ENCODE measurements around the gene UNC93A.

UNC93A gene

DNA sequence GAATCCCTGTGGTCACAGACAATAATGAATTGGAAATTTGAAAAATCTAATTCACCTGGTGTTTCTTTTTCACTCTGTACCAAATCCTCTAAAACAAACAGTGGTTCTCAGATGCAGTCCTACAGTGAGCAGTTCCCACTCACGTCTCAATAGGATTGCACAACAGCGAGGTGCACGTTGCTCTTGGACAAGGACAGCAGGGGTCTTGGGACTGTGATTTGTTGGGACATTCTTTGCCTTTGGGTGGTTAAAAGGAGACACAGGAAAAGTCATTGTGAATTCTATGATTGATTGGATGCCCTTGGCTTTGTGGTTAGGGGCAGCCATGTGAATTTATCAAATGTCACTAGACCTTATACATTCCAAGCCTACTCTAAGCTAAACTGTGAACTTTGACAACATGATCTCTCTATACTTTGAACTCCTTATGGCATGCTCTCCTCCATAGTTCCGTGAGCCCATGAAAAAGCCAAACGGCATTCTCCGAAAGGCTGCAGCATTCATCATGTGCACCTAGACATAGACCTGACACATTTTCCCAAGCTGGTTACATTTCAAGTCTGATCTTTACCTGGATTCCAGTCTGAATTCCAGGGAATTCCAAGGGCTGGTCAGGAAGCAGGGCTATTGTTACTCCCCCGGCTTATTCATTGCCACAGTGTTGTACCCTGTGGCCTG lies 647 bp downstream of the UNC93A start:
- Histone ChIP-seq H3K4me3 (no peak overlapping the region), H3K27ac (no peak overlapping the region)

DNA sequence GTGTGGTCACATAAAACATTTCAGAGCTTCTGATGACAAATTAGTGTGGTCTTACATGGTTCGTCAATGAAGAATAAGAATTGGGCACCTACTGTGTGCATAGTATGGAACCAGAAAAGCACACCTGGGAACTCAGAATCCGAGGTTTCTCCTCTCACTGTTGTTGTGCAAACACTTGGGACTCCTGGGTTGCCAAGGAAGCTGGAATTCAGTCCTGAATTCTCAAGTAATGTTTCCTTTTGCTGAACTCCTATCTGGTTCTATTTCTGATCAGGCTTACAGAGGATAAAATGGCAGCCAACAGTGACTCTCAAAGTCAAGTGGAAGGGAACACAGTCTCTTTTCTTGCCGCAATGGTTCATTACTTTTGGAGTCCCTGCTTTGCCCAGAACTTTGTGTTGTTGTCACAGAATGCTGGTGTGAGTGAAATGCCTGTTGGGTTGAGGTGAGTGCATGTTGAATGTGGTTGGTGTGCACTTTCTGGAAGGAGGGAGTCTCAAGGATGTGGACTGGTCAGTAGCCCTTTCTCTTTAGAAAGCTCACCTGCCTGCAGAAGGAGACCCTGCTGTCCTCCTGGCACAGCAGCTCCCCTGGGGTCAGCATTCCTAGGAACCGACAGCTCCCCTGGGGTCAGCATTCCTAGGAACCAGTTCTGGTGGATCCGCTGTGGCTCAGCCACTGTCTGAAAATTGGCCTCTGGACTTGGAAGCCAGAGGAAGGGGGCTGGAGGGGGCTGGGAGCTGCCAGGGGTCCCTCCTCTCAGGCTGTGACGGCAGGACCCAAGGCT lies 1.4 kb downstream of the UNC93A start:
- no peak overlapping the region for H3K27ac ChIP-seq
- H3K4me3 ChIP-seq: no peak overlapping the region

DNA sequence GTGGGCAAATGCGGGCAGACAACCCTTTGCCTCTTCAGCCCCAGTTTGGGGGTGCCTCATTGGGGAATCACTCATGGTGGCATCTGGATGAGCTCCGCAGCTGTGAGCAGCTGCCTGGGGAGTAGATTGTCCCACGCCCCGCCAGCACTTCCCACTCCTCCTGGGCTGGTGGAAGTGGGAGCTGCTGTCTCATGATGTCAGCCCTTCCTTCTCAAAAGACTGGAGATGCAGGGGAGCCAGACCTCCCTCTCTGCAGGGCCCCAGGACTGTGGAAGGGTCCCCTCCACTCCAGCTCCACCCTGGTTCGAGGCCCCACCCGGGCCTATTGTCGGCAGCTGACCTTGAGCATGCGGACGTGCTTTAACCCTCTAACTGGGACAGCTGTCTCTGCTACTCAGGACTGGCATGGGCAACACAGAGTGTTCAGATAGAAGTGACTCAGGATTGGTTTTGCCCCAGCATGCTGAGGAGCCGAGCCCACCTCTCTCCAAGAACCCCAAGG lies 2.0 kb downstream of the UNC93A start:
- Histone ChIP-seq H3K4me3 (no peak overlapping the region), H3K27ac (no peak overlapping the region)

DNA sequence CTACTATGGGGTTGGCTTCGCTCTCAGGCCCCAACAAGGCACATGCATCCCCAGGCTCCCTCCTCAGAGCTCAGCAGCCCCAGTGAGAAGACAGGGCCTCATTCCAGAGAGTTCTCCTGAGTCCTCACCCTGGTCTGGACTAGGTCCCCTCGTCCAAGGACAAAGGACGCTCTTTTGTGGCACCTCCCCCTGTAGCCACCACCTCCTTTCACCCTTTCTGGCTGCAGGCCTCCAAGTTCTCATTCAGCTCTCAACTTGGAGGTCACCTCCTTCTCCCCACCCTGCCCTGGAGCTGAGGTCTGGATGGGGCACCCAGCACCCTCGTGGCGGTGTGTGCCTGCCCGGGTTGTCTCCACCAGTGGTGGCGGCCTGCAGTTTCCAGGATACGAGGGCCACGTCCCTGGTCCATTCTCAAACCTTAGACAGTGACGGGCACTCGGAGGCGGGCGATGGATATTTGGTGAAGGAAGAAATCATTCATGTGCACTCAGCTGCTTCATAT lies 2.5 kb downstream of the UNC93A start:
- H3K4me3 ChIP-seq: no peak overlapping the region
- H3K27ac ChIP-seq: no peak overlapping the region

DNA sequence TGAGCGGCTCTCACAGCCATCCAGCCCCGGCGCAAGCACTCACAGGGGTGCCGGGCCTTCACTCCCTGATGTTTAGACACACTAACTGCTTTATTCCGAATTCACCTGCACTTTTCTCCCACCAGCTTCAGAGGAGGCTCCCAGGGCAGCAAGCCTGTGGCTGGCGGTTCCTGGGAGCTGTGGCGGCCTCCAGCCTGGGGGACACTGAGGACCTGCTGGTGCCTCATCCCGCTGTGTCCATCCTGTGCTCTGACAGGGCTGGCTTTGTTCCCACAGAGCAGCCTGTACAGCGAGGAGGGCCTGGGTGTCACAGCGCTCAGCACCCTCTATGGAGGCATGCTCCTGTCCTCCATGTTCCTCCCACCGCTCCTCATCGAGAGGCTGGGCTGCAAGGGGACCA lies 3.1 kb downstream of the UNC93A start:
- Histone ChIP-seq H3K4me3 (no peak overlapping the region), H3K27ac (no peak overlapping the region)

DNA sequence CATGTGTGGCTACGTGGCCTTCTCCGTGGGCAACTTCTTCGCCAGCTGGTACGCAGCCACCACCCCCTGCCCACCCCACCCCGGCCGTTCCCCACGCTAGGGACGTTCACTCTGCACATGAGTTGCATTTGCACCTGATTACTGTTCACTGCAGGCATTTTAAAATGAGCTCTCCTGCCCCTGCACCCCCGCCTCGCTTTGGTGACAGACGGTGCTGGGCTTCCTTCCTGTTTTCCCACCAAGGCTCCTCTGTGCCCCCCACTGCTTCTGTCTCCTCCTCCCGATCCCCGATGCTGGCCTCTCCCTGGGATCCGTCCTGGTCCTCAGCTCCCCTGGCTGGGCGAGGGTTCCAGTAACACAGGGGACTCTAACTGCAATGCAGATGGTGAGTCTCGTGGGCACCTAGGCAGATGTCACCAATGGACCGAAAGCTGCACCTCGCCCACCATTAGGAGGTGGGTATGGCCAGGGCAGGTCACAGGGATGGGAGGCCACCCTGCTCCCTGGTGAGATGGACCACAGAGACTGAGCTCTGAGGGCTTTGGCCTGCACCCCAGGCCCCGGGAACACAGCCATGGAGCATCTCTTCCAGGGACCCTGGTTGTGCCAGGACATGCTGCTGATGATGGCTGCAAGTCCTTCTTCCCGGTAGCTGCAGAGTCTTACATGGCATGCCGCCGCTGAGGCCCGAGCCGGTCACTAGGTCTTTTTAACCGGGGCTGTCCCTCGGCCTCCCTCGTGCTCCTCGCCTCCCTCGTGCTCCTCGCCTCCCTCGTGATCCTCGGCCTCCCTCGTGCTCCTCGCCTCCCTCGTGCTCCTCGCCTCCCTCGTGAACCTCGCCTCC lies 3.8 kb downstream of the UNC93A start:
- no peak overlapping the region for H3K4me3 ChIP-seq
- H3K27ac ChIP-seq: no peak overlapping the region

DNA sequence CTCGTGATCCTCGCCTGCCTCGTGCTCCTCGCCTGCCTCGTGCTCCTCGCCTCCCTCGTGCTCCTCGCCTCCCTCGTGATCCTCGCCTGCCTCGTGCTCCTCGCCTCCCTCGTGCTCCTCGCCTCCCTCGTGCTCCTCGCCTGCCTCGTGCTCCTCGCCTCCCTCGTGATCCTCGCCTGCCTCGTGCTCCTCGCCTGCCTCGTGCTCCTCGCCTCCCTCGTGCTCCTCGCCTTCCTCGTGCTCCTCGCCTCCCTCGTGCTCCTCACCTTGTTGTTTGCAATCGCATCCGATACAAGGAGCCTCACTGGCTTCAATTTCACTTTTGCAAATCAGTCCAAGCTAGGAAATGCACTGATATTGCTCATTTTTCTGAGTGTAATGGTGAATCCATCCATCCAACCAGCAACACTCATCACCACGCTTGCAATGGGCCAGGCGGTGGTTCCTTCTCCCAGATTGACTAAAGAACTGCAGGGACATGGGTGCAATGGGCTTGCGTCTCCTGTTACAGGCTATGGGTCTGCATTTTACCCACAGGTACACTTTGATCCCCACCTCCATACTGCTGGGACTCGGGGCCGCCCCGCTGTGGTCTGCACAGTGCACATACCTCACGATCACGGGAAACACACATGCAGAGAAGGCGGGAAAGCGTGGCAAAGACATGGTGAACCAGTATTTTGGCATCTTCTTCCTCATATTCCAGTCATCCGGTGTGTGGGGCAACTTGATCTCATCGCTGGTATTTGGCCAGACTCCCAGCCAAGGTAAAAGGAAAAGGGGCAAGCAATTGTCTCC lies 4.6 kb downstream of the UNC93A start:
- no peak overlapping the region for H3K4me3 ChIP-seq
- H3K27ac ChIP-seq: no peak overlapping the region

DNA sequence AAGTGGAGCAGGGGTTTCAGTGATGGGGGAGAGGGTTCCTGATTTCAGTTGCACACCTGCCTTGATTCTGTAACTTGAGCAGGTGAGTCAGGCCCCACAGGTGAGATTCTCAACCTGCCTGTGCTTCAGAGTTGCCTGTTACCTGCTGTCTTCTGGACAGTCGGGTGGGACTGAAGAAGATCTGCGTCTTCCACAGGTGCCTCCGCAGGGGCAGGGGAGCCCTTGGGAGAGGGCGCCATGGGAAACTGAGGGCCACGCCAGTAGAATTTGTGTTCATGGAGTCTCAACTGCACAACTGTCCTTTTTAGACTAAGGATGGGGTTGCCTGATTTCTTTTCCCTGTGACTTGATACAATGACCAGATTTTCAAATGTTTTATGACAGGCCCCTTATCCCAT lies 5.2 kb downstream of the UNC93A start:
- no peak overlapping the region for H3K4me3 ChIP-seq
- no peak overlapping the region for H3K27ac ChIP-seq

DNA sequence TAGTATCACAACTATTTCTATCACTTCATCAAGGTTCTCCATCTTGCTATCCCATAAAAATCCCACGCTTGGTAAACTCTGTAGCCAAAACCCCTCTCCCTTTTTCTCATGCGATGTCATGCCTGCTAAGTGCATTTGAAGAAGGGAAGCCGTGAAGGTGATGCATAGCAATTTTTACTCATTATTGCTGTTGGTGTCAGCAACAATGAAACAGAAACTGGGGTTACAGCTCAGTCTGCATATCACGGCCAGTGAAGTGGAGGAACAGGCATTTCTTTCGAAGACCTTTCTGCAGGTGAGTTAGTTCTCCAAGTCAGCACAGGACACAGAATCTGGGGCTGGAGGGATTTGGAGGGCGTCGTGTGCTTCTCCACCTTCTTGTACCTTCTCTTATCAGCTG lies 5.8 kb downstream of the UNC93A start:
- no peak overlapping the region for H3K27ac ChIP-seq
- no peak overlapping the region for H3K4me3 ChIP-seq

DNA sequence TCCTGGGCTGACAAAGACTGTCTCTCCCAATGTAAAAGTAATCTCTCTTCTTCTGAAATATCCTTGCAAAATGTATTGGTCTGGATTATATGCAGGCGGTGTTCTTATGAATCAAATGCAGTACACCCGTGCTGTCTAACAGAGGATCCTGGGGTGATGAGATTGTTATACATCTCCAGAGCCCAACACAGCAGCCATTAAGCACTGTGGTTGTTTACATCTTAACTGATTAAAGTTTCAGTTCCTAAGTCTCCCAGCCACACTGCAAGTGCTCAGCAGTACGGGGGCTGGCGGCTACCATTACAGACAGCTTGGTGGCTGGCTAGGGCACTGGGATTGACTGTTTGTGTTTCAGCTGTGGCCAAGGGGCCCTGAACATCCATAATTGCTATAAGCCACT lies 7.0 kb downstream of the UNC93A start:
- H3K27ac ChIP-seq: no peak overlapping the region
- no peak overlapping the region for H3K4me3 ChIP-seq

DNA sequence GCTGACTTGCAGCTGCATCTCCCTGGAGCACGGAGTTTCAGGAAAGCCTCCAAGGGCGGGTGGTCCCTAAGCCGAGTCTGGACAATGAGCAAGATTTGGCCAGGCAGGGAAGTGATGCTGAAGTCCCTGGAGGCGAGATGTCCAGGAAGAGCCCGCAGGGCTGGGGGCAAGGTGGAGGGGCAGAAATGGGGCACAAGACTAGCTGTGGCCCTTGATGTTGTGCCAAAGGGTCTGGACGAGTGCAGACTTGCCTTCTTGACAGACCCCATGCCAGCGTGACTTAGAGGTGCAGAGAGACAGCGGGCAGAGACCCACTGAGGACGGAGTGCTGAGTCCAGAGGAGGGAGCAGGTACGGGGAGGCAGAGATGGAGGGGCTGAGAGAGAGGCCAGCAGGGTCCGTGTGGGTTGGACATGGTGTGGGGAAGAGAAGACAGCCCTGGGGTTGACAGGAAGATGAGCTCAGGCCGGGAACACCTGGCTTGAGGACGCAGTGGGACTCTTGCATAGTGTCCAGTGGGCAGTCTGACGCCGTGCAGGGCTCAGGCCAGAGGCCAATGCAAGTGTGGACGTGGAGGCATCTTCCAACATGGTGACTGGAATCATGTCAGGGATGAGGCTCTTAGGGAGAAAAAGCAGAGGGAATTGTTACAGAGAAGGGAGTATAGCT lies 8.7 kb downstream of the UNC93A start:
- Histone ChIP-seq H3K27ac (no peak overlapping the region), H3K4me3 (no peak overlapping the region)

DNA sequence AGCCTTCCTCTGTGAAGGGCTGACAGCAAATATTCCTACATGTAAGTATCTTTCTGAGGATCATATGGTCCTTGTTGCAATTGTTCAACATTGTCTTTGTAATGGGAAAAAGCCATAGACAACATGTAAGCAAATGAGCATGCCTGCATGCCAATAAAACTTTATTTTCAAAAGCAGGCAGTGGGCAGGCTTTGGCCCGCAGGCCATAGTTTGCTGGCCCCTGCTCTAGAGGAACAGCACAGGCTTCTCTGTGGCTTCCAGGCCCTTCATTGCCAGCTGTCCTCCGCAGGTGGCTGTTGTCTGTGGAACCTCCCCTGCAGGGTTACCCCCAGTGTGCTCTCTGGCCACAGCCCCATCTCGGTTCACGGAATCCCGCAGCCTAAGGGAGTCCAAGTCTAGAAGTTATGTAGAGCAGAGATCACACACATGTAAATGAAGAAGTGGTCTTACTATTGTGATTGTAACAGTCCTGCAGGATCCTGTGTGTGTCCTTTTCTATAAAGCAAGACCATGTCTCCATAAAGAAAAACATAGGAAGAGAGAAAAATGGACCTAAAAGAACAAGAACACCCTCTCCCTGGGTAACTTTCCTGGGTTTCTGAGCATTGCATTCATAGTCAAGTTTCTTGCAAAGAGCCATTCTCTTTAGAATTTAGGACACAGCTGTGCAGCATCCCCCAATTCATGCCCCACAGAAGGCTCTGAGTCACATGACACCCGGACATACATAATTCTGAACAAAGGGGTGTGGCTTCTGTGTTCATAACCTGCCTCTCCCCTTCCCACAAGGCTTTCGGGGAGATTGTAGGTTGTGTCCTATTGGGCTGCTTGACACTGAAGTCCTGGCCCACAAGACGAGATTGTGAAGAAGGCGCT lies 10.0 kb downstream of the UNC93A start:
- Histone ChIP-seq H3K27ac (no peak overlapping the region), H3K4me3 (no peak overlapping the region)

DNA sequence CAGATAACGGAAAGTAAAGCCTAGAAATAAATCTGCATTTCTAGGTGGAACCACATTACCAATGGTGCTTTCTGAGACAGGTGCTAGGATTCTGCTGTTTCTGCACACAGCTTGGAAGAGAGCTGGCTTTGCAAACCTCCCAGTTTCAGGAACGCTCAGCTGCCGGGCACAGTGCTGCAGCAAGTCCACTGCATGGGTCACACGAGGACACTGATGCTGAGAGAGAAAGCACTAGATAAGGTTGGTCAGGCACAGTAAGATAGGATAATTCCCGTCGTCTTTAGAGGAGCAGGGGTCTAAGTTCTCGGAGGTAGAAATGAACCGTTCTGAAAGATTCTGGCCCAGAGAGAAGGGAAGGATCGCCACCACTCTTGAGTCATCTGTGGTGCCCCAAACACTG lies 11.0 kb downstream of the UNC93A start:
- no peak overlapping the region for H3K27ac ChIP-seq
- no peak overlapping the region for H3K4me3 ChIP-seq

DNA sequence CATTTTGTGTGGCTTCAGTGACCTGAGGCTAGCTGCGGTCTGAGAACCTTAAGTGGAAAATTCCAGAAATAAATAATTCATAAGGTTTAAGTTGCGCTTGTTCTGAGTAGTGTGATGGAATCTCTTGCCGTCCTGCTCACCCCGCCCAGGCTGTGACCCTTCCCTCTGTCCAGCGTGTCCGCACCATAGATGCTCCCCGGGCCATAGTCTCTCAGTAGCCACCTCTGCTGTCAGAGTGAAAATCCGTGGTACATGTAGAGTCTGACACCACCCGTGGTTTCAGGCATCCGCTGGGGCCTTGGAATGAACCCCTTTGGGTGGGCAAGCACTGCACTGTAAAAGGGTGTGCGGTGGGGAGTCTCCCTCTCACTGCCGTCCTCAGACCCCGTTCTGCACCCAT lies 11.7 kb downstream of the UNC93A start:
- no peak overlapping the region for H3K4me3 ChIP-seq
- H3K27ac ChIP-seq: no peak overlapping the region

DNA sequence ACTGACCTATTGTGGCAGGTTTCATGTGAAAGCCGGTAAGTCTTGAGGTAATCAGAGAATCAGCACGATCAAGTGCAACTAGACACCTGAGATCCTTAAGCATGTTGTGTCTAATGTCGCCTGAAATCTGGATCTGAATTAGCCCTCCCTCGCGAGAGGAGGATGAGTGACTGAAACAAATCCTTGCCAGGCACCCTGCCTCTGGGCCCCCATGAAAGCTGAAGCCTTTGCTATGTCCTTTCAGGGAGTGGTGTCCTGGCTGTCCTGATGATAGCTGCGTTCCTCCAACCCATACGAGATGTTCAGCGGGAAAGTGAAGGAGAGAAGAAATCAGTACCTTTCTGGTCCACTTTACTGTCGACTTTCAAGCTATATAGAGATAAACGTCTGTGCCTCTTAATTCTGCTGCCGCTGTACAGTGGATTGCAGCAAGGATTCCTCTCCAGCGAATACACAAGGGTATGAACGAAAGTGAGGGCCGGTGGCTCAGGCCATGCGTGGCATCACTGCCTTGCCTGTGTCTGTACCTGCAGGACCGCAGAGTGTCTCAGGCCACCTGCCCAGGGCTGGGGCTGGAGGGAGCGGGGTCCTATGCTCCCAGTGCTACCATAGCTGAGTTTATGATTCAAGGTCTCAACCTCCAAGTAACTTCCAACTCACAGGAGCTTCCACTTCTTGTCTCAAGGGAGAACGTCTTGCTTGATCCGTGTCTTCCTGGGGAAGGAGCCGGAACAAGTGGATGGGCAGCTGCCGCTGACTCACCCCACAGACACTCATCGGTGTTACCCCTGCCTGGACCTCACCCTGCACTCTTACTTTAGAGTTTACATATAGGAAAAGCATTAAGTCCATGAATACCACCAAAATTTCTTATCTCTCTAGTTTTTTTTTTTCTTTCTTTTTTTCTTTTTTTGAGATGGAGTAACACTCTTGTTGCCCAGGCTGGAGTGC lies 12.8 kb downstream of the UNC93A start:
- Histone ChIP-seq H3K4me3 (no peak overlapping the region), H3K27ac (no peak overlapping the region)

DNA sequence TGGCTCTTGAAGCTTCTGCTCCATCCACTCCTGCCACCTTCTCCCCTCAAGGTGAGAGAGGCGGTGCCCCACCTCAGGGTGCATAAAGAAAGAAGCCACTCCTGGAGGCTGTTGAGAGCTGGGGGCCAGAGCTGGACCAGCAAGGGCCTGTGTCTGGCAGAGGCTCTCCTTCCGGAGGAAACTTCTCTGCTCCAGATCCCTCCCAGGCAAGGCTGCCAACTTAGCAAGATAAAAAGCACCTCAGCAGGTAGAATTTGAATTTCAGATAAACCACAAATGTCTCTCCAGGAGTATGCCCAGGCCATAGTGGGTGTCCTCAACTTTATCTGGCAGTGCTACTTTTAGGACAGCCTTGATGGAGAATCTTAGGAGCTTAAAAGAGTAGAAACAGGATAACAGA lies 13.8 kb downstream of the UNC93A start:
- no peak overlapping the region for H3K27ac ChIP-seq
- no peak overlapping the region for H3K4me3 ChIP-seq

DNA sequence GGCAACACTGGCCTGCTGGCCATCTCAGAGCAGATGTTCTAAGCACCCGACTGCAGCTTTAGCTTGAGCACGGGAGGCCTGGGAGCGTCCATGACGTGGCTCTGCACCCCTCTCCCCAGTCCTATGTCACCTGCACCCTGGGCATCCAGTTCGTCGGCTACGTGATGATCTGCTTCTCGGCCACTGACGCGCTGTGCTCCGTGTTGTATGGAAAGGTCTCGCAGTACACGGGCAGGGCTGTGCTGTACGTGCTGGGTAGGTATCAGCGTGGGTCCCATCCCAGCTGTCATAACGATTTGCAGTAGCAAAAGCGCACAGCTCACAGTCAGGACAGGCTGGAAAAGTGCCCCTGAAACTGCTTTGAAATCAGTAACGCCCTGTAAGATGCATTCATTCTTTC lies 14.7 kb downstream of the UNC93A start:
- Histone ChIP-seq H3K4me3 (no peak overlapping the region), H3K27ac (no peak overlapping the region)
